ENCODE data around the gene JUN.

The JUN gene

DNA sequence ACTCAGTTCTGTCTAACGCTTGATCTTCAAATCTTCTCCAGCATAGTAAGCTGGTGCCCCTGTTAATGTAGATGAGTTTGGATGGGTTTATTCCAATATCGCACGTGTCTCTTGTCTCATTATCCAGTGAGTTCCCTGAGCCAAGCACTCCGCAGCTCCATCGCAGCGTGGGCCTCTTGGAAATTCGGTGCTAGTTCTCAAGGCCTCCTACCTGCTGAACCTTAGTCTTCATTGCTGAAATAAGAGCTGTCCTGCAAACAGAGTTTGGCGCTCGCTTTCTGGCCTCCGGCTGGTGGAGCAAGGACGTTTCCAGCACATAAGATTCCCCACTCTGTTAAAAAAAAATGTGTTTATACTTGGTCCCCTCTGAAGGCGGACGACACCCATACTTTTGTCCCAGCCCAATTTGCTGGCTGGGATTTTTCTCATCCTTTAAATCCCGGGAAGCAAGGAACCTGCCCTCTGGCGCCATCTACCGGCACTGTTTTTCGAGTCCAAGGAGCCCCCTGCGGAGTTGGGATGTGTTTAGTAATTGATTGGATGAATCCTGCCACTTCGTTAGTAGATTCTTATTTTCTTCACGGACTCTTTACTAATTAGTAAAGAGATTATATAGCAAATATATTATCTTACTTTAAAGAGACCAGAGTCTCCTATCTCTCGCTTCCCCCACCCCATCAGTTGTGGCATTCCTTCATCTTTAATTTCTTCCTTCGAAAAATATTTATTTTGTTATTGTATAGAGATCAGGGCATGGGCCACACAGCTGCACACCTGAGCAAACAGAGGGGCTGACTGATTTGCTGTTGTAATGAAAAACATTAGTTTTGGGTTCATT lies 14.7 kb downstream of the JUN start:
- H2AFZ ChIP-seq (ENCODE audit: low read depth, low read length, severe bottlenecking), result no peak overlapping the region
- H3K9me3 ChIP-seq (ENCODE audit: insufficient read depth, low read length), result no peaks in the 10 kb centered on the region
- no peaks in the 10 kb centered on the region for H3K36me3 ChIP-seq (ENCODE audit: low read length)
- no peak overlapping the region for H3K9ac ChIP-seq (ENCODE audit: low read length)
- H3K9me2 ChIP-seq (replicated peaks; ENCODE audit: insufficient read depth, low read length), result no peaks in the 10 kb centered on the region
- H3K27me3 ChIP-seq (ENCODE audit: low read length), result no peaks in the 10 kb centered on the region
- H3K4me2 ChIP-seq (ENCODE audit: low read depth, low read length, poor library complexity, severe bottlenecking), result no peak overlapping the region
- no peak overlapping the region for H3K4me3 ChIP-seq (ENCODE audit: insufficient read depth, low read length, poor library complexity, severe bottlenecking)
- H3F3A ChIP-seq (ENCODE audit: insufficient read depth), result no peaks in the 10 kb centered on the region
- H4K20me1 ChIP-seq (ENCODE audit: low read depth, low read length), result no peaks in the 10 kb centered on the region
- no peak overlapping the region for H3K27ac ChIP-seq (ENCODE audit: low read depth, low read length)
- H3K79me2 ChIP-seq (ENCODE audit: insufficient read depth, low read length), result no peaks in the 10 kb centered on the region
- TF ChIP-seq, protein P1, sequence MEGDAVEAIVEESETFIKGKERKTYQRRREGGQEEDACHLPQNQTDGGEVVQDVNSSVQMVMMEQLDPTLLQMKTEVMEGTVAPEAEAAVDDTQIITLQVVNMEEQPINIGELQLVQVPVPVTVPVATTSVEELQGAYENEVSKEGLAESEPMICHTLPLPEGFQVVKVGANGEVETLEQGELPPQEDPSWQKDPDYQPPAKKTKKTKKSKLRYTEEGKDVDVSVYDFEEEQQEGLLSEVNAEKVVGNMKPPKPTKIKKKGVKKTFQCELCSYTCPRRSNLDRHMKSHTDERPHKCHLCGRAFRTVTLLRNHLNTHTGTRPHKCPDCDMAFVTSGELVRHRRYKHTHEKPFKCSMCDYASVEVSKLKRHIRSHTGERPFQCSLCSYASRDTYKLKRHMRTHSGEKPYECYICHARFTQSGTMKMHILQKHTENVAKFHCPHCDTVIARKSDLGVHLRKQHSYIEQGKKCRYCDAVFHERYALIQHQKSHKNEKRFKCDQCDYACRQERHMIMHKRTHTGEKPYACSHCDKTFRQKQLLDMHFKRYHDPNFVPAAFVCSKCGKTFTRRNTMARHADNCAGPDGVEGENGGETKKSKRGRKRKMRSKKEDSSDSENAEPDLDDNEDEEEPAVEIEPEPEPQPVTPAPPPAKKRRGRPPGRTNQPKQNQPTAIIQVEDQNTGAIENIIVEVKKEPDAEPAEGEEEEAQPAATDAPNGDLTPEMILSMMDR (IDR thresholded peaks at IDR 0.05; ENCODE audit: insufficient read depth, low read length, poor library complexity, severe bottlenecking), result peak; percentile 60
- TF ChIP-seq EZH2phosphoT487 (conservative IDR thresholded peaks at IDR 0.05; ENCODE audit: low read length), result no peak

GRCh38 chr1:58768191-58768731 lies 15.6 kb downstream of the JUN start:
- H3K9me3 ChIP-seq (ENCODE audit: insufficient read depth, low read length), result no peaks in the 10 kb centered on the region
- H3K4me3 ChIP-seq (ENCODE audit: insufficient read depth, low read length, poor library complexity, severe bottlenecking), result no peak overlapping the region
- H3K9ac ChIP-seq (ENCODE audit: low read length), result no peak overlapping the region
- no peaks in the 10 kb centered on the region for H3K36me3 ChIP-seq (ENCODE audit: low read length)
- no peaks in the 10 kb centered on the region for H3K9me2 ChIP-seq (replicated peaks; ENCODE audit: insufficient read depth, low read length)
- TF ChIP-seq, protein P1 (IDR thresholded peaks at IDR 0.05; ENCODE audit: insufficient read depth, low read length, poor library complexity, severe bottlenecking), result no peak
- no peak for TF ChIP-seq EZH2phosphoT487 (conservative IDR thresholded peaks at IDR 0.05; ENCODE audit: low read length)
- no peaks in the 10 kb centered on the region for H3K27me3 ChIP-seq (ENCODE audit: low read length)
- no peak overlapping the region for H3K27ac ChIP-seq (ENCODE audit: low read depth, low read length)
- no peak overlapping the region for H3K4me2 ChIP-seq (ENCODE audit: low read depth, low read length, poor library complexity, severe bottlenecking)
- H3K79me2 ChIP-seq (ENCODE audit: insufficient read depth, low read length), result no peaks in the 10 kb centered on the region
- H3F3A ChIP-seq (ENCODE audit: insufficient read depth), result no peaks in the 10 kb centered on the region
- H2AFZ ChIP-seq (ENCODE audit: low read depth, low read length, severe bottlenecking), result no peak overlapping the region
- no peaks in the 10 kb centered on the region for H4K20me1 ChIP-seq (ENCODE audit: low read depth, low read length)

GRCh38 chr1:58767143-58767542 lies 16.7 kb downstream of the JUN start:
- no peak overlapping the region for H2AFZ ChIP-seq (ENCODE audit: low read depth, low read length, severe bottlenecking)
- H3F3A ChIP-seq (ENCODE audit: insufficient read depth), result no peaks in the 10 kb centered on the region
- TF ChIP-seq, protein P1 (IDR thresholded peaks at IDR 0.05; ENCODE audit: insufficient read depth, low read length, poor library complexity, severe bottlenecking), result no peak
- TF ChIP-seq EZH2phosphoT487 (conservative IDR thresholded peaks at IDR 0.05; ENCODE audit: low read length), result no peak
- no peaks in the 10 kb centered on the region for H3K9me2 ChIP-seq (replicated peaks; ENCODE audit: insufficient read depth, low read length)
- H3K9me3 ChIP-seq (ENCODE audit: insufficient read depth, low read length), result no peaks in the 10 kb centered on the region
- H3K79me2 ChIP-seq (ENCODE audit: insufficient read depth, low read length), result no peaks in the 10 kb centered on the region
- H3K4me2 ChIP-seq (ENCODE audit: low read depth, low read length, poor library complexity, severe bottlenecking), result no peak overlapping the region
- H3K27me3 ChIP-seq (ENCODE audit: low read length), result no peaks in the 10 kb centered on the region
- no peak overlapping the region for H3K4me3 ChIP-seq (ENCODE audit: insufficient read depth, low read length, poor library complexity, severe bottlenecking)
- no peaks in the 10 kb centered on the region for H3K36me3 ChIP-seq (ENCODE audit: low read length)
- no peak overlapping the region for H3K9ac ChIP-seq (ENCODE audit: low read length)
- no peaks in the 10 kb centered on the region for H4K20me1 ChIP-seq (ENCODE audit: low read depth, low read length)
- H3K27ac ChIP-seq (ENCODE audit: low read depth, low read length), result no peak overlapping the region

Data from SU-DHL-6 (cell line).